ENCODE results near the gene ZSWIM7. TPM values are rescaled to one million over a fixed set of nuclear protein-coding genes. Genes with fewer than 3 reads are reported as not detected.

The ZSWIM7 gene
- total and polyA plus RNA-seq, 12 donors, result 10.3 to 72.6 (median 38.4) TPM

DNA sequence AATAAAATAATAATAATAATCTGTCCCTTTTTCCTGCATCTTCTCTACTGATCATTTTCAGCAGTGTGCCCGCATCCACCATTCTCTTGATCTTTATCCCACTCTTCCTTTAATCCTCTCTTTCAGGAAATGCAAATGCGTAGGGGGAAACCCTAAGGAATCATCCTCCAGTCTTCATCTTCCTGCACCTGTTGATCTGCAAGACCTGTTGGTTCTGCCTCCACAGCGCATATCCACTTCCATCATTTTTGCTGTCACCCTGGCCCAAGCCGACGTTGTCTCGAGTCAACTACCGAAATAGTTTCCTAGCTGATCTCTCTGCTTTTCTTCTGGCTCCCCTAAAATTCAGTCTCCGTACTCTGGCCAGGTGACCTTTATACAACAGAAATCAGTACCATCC lies 30.0 kb downstream of the ZSWIM7 start:
- intact Hi-C loops (cut with DNase I), result no loop called here
- TF ChIP-seq POLR2A (IDR thresholded peaks at IDR 0.05), result no peak
- TF ChIP-seq, protein P1, sequence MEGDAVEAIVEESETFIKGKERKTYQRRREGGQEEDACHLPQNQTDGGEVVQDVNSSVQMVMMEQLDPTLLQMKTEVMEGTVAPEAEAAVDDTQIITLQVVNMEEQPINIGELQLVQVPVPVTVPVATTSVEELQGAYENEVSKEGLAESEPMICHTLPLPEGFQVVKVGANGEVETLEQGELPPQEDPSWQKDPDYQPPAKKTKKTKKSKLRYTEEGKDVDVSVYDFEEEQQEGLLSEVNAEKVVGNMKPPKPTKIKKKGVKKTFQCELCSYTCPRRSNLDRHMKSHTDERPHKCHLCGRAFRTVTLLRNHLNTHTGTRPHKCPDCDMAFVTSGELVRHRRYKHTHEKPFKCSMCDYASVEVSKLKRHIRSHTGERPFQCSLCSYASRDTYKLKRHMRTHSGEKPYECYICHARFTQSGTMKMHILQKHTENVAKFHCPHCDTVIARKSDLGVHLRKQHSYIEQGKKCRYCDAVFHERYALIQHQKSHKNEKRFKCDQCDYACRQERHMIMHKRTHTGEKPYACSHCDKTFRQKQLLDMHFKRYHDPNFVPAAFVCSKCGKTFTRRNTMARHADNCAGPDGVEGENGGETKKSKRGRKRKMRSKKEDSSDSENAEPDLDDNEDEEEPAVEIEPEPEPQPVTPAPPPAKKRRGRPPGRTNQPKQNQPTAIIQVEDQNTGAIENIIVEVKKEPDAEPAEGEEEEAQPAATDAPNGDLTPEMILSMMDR (IDR thresholded peaks at IDR 0.05), result no peak
- WGBS, 4 donors, result 93 to 96% (median 96%) methylated on average over 8 of the region's 8 CpGs

DNA sequence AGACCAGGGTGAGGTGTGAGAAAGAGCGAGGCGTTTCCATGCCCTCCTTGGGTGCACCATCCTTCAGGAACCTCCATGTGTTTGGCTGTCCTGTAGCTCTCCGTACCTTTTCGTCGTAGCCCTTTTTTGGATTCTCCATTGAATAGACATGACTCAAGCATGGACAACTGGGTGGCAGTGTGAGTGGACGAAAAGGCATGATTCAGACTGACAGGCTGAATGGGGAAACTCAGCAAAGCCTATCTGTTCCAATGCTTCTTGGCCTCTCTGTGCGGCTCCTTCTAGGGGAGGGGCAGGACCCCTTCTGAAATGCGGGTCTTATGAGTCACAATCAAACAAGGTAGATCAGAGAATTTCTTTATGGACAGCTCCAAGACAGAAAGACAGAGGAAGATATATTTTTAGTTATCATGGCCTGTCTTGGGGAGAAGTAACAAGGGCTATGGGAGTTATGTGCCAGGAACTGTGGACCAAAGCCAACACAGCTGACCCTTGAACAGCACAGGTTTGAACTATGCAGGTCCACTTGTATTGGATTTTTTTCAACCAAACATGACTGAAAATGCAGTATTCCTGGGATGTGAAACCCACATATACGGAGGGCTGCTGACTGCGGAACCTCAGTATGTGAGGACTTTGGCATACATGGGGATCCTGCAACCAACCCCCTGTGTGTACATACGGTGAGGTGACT lies 31.7 kb downstream of the ZSWIM7 start:
- Histone ChIP-seq H3K9me3 (replicated peaks in 1 of 3) (no peaks in the 10 kb centered on the region), H3K27ac (no peak overlapping the region), H3K27me3 (no peaks in the 10 kb centered on the region), H3K4me3 (no peak overlapping the region), H3K36me3 (replicated peaks in 1 of 2) (no peaks in the 10 kb centered on the region), H3K4me1 (replicated peaks in 1 of 2) (no peaks in the 10 kb centered on the region)
- 86 to 94% (median 88%) methylated on average over 11 of the region's 11 CpGs for WGBS, 4 donors
- peak in 1 of 7 donors; percentile 0 for DNase-seq
- intact Hi-C loops (cut with DNase I), result no loop called here
- TF ChIP-seq, protein P1 (IDR thresholded peaks at IDR 0.05), result no peak
- TF ChIP-seq POLR2A (IDR thresholded peaks at IDR 0.05), result no peak

More for the DNA sequence above, 30.0 kb downstream of the ZSWIM7 start:
- Histone ChIP-seq H3K4me3 (no peak overlapping the region), H3K36me3 (replicated peaks in 1 of 2) (no peaks in the 10 kb centered on the region), H3K27me3 (no peaks in the 10 kb centered on the region), H3K9me3 (replicated peaks in 1 of 3) (no peaks in the 10 kb centered on the region), H3K27ac (no peak overlapping the region), H3K4me1 (replicated peaks in 1 of 2) (no peaks in the 10 kb centered on the region)
- no peak for DNase-seq

DNA sequence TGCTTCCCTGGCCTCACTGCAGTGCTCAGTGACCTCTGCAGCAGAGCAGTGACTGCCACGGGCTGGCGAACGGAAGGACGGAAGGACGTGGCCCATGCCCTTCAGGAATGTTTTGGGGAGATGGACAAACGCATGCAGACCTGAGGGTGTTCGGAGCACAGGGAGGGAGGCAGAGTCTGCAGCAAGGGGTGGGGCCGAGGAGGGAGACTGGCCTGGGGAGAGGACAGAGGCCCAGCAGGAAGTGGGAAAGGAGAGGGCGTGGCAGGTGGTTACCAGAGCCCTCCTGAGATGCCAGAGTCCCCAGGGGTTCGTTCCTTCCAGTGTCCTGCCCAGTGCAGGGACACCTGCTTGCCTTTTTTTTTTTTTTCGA lies 32.6 kb downstream of the ZSWIM7 start:
- peak in 1 of 7 donors; percentile 10 for DNase-seq
- no peak overlapping the region for H3K27ac ChIP-seq
- H3K27me3 ChIP-seq, result no peaks in the 10 kb centered on the region
- no peaks in the 10 kb centered on the region for H3K36me3 ChIP-seq (replicated peaks in 1 of 2)
- intact Hi-C loops (cut with DNase I), result no loop called here
- H3K4me1 ChIP-seq (replicated peaks in 1 of 2), result no peaks in the 10 kb centered on the region
- WGBS, 4 donors, result 58 to 67% (median 60%) methylated on average over 11 of the region's 11 CpGs
- H3K9me3 ChIP-seq (replicated peaks in 1 of 3), result no peaks in the 10 kb centered on the region
- H3K4me3 ChIP-seq, result no peak overlapping the region
- TF ChIP-seq POLR2A (IDR thresholded peaks at IDR 0.05), result no peak
- TF ChIP-seq, protein P1 (IDR thresholded peaks at IDR 0.05), result no peak

DNA sequence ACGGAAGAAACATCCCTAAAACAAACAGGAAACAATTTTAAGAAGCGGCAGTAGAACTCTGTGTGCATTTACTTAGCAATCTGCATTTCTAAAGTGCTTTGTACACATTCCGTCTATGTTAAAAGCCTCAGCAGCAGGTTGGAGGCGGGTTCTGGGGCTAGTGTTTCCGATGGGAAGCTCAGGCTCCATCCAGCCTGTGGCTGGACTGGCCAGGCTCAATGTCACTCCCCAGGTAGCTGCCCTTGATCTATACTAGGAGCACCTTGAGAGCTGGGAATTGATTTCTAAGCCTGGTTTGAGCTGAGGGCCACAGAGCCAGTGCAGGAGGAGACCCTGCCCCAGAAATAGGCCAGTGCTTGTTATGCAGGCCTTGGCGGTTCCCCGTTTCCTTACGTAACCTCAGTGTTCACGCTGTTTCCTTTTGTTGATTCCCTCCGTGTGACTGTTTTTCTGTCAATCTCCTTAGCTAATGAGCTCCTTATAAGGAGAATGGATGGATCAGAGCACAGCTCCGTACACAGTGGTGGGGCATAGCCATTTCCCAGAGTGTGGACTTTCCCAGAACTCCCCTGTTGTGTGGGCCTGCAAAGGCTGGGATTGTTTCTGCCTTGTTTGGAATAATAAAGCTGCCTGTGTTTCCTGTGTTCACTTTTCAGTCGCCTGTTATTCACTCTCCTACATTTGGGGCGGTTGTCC lies 33.2 kb downstream of the ZSWIM7 start:
- no peak overlapping the region for H3K27ac ChIP-seq
- H3K27me3 ChIP-seq, result no peaks in the 10 kb centered on the region
- intact Hi-C loops (cut with DNase I), result no loop called here
- 60 to 72% (median 67%) methylated on average over 12 to 13 of the region's 13 CpGs for WGBS, 4 donors
- TF ChIP-seq POLR2A (IDR thresholded peaks at IDR 0.05), result no peak
- TF ChIP-seq, protein P1 (IDR thresholded peaks at IDR 0.05), result no peak
- no peaks in the 10 kb centered on the region for H3K9me3 ChIP-seq (replicated peaks in 1 of 3)
- H3K36me3 ChIP-seq (replicated peaks in 1 of 2), result no peaks in the 10 kb centered on the region
- no peaks in the 10 kb centered on the region for H3K4me1 ChIP-seq (replicated peaks in 1 of 2)
- H3K4me3 ChIP-seq, result no peak overlapping the region
- DNase-seq, result peak in 1 of 7 donors; percentile 2
